NCI-H2196 treated with DMSO at 0.1 percent for 48 hours (cell line): ENCODE measurements around the gene NFATC4.
"Not testable (repeated sequence)": the region's sequence is repeated elsewhere in the genome, so short reads cannot be mapped to it uniquely, and the experiment has no call there.

Experiments
- DNase-seq: peaks from one replicate; lab custom pipeline; 2025; ENCODE audit not compliant: unreplicated experiment; lab: John Stamatoyannopoulos, UW

The NFATC4 gene

GRCh38 chr14:24367514-24368211 lies at the start of gene NFATC4:
Gene NFATC4, plus strand, starts transcription at chr14:24368184. Its CDS starts 157 bp downstream, at chr14:24368341.
- DNase-seq = peak; percentile 45

- DNase-seq = no peak
Observed at GRCh38 chr14:24321212-24321975, 46.6 kb upstream of the NFATC4 start.

- DNase-seq = no peak
Observed at GRCh38 chr14:24322672-24323071, 45.3 kb upstream of the NFATC4 start.

- DNase-seq = no peak
Observed at GRCh38 chr14:24323341-24323740, 44.6 kb upstream of the NFATC4 start.

- no peak for DNase-seq
Observed at GRCh38 chr14:24324024-24324423, 44.0 kb upstream of the NFATC4 start.

DNA sequence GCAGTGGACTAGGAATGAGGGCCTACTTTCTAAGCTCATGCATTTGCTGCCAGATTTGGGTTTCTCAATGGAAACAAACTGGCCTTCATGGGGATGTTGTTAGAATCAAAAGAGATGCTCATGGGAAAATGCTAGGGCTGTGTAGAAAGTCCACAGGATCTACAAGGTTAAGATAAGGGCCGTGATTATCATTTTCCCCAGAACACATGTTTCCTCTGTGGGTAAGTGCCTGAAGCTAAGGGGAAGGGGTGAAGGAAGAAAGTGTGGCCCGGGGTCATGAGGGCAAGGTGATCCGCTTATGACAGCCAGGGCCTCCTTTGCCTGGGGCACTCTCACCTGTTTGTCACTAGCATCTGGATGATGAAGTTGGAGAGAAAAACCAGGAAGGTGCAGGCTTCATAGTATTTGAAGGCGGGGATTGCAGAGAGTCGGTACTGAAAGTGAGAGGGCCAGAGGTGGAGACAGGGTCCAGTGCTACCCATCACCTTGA lies 42.9 kb upstream of the NFATC4 start:
- DNase-seq = no peak

- no peak for DNase-seq
Observed at GRCh38 chr14:24325963-24326362, 42.0 kb upstream of the NFATC4 start.

DNA sequence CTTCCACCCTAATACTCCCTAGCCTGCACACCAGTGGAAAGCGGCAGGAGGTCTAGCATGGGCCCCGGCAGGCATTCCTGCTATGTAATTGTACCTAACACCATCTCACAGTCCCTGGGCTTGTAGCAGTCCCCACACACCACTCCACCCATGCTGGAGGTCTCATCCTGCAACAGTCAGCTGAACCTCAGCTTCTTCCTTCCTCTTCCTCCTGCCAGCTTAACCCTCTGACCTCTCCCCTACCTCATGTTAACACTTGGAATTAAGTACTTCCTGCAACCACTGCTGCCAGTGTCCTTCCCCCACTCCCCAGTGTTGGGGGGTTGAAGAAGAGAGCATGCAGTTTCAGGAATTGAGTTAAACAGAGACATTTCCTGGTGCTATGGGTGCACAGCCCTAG lies 40.7 kb upstream of the NFATC4 start:
- DNase-seq = no peak

DNA sequence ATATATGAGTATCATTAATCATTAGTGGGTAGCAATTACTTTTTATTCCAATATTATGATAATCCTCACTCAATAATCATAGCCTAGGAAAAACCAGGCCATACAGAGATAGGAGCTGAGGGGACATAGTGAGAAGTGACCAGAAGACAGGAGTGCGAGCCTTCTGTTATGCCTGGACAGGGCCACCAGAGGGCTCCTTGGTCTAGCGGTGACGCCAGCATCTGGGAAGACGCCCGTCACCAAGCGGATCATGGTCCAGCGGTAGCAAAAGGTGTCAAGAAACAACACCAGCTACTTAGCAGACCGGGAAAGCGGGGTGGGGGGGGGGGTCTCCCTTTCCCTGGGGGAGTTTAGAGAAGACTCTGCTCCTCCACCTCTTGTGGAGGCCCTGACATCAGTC lies 40.1 kb upstream of the NFATC4 start:
- not testable (repeated sequence) for DNase-seq

DNA sequence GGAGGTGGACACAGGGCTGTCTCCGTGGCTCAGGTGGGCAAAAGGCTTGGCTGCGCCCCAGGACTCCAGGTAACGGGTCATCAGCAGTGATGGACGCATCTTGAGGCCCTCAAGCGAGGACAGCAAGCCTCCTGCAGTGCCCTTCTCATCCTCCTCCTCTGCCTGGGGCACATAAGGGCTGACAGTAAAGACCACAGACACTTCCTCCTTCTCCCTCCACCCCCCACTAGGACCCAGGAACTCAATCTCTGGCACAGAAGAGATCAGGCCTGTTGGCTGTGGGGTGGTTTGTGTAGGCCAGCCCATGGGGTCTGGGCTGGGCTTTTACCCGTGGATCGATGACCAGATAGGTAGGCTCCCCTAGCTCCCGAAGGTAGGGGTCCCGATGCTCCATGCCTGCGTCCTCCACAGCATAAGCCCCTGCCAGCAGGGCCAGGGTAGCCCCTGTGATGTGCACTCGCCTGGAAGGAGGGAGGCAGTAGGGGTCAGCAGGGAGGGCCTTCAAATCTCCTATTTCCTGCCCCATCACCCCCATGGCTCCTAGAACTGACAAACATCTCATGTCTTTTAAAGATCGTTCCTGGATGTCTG lies 38.8 kb upstream of the NFATC4 start:
- DNase-seq = no peak

DNA sequence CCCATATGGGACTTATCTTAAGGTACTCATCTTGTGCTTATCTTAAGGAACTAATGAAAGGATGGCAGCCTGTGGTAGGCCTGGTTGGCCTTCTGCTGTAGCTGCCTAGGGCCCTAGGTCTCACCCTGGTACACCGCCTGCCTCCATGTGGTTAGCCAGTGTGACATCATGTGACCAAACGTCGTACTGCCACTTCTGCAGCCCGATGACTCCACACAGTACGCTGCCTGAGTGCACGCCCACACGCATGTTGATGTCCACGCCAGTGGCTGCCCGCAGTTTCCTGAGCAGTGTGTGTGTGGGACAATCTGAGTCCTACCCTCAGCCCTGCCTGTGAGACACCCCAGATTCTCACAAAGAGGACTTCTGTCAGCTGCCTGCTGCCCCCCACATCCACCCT lies 38.2 kb upstream of the NFATC4 start:
- no peak for DNase-seq

DNA sequence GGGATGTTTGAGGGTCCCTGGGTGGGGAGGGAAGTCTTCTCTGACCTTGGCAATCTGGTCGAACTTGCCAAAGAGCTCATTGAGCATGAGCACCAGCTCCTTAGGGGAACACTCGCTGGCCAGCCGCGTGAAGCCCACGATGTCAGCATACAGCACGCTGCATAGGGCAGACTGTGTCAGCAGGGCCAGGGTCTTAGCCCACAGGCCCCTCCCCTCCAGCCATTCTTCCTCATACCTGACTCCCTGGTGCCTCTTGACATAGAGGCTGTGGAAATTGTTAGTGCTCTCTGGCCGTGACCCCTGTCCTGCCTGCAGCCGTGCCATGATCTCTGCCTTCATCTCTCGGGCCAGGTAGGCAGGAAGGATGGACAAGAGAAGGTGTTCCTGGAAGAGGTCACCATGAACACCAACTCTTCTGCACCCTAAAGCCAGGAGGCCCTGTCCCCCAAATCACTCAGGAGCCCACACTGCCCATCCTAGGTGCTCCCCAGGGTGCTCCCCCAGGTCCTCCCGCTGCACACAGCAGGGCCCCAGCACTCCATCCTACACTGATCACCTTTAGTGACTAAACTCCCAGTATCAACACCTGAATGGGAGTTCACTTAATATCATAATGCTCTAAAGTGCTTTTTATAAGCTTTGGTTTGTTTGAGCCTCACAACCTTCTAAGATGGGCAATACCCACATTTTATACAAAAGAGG lies 36.9 kb upstream of the NFATC4 start:
- DNase-seq = no peak

- no peak for DNase-seq
Observed at GRCh38 chr14:24331731-24332267, 36.2 kb upstream of the NFATC4 start.

DNA sequence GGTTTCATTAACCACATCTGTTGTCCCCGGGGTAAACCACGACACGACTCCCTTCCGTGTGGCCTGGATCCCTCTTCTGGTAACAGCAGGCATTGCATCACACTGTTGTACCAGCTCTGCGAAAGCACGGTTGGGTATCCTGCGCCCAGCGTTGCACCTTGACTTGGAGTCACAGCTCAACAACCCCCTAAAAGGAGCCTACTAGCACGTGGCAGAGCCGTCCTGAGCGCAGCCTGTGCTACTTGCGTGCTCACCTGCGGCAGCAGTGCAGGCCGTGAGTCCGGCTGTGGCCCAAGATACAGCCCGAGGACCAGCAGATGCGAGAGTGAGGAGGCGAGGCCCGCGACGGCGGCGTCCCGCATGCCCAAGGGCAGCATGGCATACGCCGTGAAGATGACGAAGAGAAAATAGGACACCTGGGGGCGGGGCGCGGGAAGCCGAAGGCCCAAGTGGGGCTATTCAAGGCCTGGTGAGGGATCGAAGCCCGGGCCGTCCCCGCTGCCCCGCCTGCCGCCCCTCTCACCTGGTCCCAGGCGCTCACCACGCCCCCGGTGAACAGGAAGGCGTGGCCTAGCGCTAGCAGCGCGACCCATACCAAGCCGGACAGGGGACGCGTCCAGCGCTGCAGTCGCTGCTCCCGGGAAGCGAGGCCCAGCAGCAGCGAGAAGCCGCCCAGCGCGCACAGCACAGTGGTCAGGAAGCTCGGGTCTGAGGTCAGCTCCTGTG lies 35.6 kb upstream of the NFATC4 start:
- no peak for DNase-seq

DNA sequence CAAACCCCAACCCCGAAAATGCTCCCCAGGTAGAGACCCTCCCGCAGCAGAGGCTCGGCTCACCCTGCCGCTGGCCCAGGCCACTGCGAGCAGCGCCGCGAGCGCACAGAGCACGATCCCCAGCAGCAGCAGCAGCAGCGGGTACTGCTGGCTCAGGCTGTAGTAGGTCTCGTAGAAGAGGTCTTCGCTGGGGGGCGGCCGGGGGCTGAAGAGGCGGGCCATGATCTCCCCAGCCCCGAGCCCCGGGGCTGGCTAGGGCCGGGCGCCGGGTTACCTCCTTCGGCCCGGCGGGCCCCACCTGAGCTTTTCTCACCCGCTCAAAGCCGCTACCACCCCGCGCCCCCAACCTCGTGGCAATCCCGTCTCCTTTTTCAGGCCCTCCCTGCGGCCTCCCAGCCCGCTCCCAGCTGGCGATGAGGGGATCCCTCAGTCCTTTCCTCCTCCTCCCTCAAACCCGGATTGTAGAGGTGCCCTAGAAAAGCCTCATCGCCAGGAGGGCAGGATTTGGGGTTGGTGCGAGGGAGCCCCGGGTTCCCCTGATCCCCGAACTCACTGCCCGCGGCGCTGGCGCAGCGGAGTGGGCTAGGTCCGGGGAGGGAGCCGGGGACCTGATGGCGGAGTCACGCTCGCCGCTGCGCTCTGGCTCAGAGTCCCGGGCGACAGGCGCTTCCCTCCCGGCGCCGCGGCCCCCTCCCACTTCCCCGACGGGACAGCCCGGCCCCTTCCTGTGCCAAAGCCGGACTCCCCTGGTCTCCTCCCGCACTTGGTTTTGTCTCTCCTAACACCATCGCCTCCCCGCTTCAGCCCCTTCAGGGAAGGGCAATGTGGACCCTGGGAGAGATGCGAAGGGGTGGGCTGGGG lies 33.3 kb upstream of the NFATC4 start, which contains the start of gene ADCY4:
ADCY4 (minus strand) TSS at position 641 of the 861 bp plus-strand sequence; CDS start at position 222, 419 bp downstream.
- DNase-seq = no peak

DNA sequence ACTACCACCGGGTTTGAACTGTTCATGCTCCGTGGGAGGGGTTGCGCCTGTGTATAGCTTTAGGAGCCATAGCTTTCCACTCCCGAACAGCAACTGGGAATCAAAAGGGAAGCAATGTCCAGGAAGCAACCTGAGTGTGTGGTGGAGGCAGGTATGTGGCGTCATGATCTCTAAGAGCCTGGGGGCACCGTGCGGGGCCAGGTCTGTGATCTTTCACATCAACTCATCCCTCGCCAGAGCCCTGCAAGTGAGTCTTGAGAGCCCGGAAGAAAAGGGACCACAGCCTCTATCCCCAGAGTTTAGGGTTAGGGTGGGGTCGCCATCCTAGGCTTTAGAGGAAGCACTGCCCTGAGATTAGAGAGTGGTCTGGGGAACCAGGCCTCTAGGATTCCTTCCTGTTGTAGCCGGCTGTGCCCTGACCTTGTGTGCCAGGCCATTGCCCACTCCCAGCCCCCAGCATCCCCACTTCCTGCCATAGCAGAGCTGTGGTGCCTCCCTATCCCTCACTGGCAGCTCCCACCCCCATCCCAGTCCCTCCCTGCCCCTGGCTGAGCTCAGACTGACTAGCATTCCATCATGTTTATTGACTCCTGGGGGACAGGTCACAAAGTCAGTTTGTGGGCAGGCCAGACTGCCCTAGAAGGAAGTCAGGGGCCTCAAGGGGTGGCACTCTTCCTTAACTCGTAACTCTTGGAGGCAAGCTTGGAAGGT lies 32.4 kb upstream of the NFATC4 start:
- DNase-seq = no peak

DNA sequence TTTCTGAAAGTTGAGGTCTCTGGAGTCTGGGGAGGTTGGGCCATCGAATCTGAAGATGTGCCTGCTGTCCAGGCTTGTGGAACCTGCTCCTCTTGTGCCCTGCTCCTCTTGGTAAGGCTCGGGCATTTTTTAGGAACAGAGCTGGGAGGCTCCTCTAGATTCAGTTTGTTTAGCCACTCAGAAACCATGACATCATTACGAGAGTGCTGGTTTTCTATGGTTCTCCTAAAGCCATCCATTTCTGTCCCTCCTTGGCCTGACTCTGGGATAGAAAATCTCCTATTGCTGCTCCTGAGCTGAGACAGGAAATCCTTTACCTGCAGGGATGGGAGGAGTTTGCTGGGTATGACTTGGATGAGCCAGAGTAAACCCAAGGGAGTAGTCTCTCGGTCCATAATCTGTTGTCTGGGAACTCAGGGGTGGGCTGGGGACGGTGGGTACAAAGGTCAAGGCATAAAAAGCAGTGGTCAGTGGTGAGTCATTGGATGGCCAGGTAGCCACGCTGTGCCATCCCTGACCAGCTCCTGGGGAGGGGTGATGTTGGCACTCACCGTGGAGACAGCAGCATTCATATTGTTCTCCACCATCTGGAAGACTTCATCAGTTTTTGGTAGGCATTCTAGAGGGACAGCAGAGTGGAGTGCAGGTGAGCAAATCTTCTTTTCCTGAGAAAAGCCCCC lies 30.7 kb upstream of the NFATC4 start:
- no peak for DNase-seq

DNA sequence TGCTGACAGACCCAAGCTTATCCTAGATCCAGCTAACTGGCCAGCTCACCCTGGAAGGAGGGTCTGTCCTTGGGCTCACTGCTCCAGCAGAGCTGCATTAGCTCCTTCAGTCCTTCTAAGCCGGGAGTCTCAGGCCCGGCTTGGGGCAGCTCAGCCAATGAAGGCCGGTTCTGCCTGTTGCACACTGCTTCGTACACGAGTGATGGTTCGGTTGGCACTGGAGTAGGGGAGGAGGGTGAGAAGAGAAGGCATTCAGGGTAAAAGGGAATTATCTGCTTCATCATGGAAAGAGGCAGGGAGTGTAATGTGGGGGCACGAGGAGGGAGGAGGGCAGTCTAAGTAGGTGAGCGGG lies 30.2 kb upstream of the NFATC4 start:
- DNase-seq = no peak
